Stimulated activated CD8-positive, alpha-beta memory T cell treated with anti-CD3 and anti-CD28 coated beads, Interleukin-4, amount 100 ng/mL, for 4 hours (primary cell): ENCODE measurements around the gene TEX54.
A peak's percentile ranks its signal among the peaks of the same experiment; 100 is the strongest.
"Not testable (repeated sequence)": the region's sequence is repeated elsewhere in the genome, so short reads cannot be mapped to it uniquely, and the experiment has no call there.

Experiments
- DNase-seq, 2 donors: peaks; one replicate each; pipeline ENCODE4 v3.0.0-alpha.2; 2020; ENCODE audit warnings: low read depth in 2 of 2, low spot score in 1 of 2

TEX54 gene

DNA sequence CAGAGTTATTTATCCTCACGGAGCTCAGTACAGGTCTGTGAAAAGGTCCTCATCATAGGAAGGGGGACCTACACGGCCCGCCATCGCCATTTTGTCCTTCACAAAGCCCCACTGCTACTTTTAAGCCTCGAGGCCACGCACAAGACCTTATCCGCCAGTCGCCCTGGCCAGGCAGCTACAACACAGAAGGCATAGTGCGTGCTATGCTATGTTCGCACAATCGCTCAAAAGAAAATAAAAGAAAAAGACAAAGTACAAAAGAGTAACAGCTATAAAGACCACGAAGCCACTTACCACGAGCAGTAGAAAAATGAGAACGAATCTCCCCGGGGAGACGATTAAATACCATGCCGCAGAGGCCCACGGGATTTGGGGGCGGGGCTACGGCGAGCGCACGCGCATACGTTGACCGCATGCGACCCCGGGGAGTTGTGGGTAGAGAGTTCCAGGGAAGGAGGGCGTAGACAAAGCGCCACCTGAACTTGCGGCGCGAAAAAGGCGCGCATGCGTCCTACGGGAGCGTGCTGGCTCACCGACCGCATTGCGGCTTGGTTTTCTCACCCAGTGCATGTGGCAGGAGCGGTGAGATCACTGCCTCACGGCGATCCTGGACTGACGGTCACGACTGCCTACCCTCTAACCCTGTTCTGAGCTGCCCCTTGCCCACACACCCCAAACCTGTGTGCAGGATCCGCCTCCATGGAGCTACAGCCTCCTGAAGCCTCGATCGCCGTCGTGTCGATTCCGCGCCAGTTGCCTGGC is 23.1 kb upstream of the TEX54 start:
- DNase-seq: peak; percentile 95 to 97

DNA sequence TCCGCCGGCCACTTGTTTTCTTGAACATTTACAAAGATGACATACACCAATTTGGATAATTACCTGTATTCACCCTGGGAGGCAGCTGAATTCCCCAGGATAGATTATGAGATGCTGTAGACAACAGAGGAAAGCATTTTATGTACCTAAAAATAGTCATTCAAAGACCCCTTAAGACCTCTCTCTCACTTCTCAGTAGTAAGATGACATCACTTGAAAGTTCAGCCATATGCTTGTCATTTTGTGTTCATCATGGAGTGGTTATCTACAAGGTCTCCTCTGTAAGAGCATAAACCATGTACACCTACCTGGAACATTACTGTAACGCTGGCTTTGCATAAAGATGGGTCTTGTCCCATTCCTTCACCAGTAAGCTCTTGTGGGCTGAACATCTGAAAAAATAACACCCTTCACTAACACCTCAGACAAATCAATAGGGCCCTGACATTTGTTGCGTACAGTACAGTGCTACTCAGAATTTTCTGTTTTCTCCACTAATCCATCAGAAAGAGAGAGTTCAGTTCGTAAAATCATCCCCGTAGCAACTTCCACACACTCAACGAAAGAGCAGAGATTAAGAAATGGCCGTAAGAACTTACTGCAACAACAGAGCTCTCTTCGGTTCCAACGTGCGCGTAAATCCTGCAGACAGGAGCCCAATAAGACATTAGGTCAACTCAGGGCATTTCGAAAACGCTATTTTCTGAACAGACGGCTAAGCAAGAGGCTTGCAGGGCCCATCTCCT is 22.4 kb upstream of the TEX54 start:
- no peak for DNase-seq

DNA sequence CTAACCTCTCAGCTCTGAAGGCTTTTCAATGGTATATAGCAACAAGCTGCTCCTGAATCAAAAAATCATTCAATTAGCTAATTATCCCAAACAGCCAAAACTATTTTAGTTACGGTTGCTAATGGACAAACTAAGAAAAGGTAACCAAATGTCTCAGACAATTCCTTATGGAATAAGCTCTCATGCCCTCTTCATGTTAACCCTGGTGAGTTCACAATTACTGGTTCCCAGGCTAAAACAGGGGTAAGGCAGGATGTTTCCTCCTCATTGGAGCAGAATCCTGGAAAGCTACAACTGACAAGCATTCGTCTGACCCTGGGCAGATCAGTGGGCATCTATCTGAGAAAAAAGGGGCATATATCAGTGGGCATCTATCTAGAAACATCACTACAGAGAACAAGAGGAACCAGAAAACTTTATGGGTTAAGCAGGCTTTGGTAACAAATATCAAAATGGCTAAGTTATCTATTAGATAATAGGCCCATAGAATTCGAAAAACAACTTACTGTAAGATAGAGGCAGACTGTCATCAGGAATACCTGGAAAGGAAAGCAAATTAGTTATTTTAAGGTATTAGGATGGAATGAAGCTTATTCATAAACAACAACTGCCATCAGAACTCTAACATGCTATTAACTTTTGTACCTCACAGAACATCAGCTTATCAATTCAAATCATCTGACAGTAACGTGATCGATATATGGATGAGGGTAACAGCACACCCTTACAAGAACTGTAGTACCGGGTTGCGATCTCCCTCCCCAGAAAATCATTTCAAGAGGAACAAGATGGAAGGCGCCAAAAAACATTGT is 21.6 kb upstream of the TEX54 start:
- DNase-seq: no peak

DNA sequence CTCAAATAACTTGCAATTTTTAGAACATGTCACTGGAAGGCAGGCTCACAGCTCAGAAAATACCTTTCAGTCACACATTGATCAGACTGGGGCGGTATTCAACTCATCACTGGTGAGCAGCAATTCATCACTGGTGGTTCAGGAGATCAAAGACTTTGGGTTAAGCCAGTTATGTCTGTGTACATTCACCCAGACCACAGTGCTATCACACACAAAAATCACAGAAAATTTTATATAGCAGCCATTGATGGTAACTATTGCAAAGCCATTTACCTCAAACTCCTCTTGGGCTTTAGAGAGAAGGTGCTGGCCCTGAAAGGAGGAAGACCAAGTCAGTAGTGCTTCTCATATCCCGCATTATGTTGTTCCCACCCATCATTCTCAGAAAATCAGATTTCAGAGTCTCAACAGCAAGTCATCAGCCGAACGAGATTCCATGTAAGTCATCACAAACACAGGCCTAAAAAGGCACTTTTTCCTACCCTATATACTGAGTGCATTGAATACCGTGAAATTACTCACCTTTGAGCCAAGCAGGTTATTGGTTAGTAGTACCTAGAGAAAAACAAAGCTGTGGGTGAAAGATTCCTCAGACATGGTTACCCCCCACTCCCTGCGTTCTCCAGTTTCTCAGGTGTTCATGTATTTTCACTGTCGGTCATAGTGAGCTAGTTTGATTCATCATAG is 20.8 kb upstream of the TEX54 start:
- DNase-seq: no peak

DNA sequence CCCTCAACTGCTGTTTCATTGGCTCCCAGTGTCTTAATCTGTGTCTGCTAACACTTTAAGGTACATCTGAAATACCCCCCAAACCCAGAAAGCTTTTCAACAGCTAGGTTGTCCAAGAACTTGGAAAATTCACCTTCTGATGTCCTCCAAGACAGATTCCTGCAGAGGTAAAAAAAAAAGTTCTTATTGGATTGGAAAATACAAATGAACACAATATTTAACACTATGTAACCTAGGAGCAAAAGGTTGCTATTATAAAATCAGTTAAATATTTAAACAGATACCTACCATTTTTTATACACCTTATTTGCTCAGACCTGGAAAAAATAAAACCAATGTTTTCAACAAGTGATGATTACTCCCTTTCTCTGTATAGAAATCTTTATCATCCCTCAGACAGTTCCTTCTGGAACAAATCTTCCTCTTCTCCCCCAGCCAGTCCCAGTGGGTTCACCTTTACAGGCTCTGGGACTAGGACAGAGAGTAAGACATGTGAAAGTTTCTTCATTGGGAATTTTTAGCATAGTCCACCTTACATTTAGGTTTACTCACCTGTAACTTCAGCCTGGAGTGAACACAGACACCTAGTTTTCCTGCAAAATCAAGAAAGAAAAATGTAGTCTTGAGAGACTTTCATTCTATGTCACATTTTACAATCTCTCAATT is 20.0 kb upstream of the TEX54 start:
- no peak for DNase-seq

DNA sequence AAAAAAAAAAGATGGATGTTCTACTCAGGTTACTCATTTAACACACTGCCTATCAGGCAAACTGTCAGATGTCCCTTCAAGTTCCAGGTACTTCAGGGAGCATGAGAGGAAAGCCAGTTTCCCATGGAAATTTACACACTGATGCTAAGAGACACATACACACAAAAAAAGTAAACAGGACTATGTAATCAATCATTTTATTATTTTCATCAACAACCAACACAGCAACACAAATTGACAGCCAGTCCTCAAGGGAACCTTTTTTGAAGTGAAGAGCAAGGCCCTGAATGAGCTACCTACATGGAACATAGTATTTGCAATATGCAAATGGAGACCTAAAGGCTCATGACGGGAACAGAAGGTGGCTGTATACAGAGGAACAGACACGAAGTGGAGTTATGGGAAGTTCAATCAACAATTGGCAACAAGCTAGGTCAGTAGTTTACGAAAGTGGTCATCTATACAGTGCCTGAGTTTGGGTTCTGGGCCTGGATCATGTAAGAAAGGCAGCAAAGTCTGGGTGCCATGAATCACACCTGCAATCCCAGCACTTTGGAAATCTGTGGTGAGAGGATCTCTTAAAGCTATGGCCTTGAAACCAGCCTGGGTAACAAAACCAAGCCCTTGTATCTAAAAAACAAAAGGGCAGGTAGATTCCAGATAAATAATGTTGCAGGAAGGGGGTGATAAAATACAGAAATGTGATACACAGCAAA is 19.3 kb upstream of the TEX54 start:
- no peak for DNase-seq

DNA sequence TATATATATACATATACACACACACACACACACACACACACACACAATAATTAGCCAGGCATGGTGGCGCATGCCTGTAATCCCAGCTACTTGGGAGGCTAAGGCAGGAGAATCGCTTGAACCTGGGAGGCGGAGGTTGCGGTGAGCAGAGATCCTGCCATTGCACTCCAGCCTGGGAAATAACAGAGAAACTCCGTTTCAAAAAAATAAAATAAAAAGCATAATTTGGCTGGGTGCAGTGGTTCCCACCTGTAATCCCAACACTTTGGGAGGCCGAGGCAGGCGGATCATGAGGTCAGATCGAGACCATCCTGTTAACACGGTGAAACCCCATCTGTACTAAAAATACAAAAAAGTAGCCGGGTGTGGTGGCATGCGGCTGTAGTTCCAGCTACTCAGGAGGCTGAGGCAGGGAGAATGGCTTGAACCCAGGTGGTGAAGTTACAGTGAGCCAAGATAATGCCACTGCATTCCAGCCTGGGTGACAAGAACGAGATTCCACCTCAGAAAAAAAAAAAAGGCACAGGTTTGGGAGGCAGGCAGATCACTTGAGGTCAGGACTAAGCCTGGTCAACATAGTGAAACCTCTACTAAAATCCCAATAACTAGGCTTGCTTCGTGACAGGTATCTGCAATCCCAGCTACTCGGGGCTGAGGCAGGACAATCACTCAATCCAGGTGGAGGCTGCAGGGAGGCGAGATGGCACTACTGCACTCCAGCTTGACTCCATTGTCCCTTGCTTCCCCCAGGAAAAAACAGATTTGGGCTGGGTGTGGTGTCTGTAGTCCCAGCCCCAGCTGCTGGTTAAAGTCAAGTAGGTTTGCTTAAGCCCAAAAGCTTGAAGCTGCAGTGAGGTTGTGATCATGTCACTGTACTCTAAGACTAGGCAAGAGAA is 18.5 kb upstream of the TEX54 start:
- DNase-seq: no peak

DNA sequence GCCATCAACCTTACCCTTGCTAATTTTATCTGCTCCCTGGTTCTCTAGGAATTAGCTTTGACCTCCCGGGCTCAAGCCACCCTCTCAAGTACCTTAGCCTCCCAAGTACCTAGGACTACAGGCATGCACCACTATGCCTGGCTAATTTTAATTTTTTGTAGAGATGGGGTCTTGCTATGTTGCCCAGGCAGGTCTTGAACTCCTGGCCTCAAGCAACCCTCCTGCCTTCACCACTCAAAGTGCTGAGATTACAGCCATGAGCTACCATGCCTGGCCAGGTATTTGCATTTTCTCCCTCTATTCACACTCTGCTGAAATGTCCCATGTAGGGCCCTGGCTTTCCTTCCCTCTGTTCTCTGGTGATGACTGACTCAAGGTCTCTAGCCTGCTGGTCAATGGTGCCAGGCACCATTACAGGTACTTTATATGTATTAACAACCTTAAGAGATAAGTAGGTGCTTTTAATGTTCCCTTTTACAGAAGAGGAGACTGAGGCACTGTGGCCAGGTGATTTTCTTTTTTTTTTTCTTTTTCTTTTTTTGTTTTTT is 15.2 kb upstream of the TEX54 start:
- no peak for DNase-seq

DNA sequence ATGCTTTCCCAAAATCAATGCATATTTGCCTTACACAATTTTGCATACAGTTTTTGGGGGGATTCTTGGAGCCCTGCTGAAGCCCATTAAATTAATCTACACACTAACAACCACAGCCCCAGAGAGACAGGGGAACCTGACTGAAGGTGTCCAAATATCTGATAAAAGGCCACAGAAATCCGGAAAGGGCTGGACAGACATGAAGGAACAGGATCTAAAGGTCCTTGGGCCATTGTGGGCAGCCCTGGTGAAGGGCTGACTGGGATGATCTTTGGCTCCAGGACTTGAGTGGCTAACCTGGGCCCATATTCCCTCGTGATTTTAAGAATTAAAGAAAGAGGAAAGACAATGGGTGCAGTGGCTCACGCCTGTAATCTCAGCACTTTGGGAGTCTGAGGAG is 13.5 kb upstream of the TEX54 start:
- DNase-seq: no peak

DNA sequence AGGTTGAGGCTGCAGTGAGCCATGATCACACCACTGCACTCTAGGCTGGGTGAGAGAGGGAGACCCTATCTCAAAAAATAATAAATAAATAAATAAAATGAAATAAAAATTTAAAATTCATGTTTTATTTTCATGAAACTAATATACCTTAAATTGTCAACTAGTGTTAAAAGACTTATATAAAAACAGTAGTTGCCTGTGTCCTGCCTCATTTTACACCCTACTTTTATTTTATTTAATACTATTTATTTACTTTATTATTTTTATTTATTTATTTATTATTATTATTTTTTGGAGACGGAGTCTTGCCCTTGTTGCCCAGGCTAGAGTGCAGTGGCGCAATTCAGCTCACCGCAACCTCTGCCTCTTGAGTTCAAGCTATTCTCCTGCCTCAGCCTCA is 11.5 kb upstream of the TEX54 start:
- DNase-seq: no peak

DNA sequence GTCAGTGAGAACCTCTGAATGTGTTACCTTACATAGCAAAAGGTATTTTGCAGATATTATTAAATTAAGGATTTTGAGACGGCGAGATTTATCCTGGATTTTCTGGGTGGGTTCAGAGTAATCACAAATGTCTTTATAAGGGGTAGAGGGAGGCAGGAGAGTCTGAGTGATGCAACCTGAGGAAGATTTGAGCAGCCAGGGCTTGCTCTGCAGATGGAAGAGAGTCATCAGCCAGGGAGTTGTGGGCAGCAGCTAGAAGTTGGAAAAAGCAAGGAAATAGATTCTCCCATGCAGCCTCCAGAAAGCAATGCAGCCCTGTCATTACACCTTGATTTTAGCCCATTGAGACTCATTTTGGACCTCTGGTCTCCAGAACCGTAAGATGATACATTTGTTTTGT is 10.8 kb upstream of the TEX54 start:
- DNase-seq: no peak

DNA sequence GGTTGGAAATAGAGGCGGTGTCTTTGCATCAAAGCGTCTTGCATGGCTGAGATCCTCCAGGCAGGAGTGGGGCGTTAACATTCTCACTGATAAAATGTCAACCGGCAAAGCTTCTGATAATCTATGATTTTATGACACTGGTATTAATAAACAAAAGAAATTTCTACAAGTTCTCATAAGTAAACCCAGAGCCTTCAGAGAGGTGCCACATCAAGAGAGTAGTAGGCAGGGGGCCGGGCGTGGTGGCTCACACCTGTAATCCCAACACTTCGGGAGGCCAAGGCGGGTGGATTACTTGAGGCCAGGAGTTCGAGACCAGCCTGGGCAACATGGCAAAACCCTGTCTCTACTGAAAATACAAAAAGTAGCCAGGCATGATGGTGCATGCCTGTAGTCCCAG is 10.2 kb upstream of the TEX54 start:
- DNase-seq: not testable (repeated sequence)

DNA sequence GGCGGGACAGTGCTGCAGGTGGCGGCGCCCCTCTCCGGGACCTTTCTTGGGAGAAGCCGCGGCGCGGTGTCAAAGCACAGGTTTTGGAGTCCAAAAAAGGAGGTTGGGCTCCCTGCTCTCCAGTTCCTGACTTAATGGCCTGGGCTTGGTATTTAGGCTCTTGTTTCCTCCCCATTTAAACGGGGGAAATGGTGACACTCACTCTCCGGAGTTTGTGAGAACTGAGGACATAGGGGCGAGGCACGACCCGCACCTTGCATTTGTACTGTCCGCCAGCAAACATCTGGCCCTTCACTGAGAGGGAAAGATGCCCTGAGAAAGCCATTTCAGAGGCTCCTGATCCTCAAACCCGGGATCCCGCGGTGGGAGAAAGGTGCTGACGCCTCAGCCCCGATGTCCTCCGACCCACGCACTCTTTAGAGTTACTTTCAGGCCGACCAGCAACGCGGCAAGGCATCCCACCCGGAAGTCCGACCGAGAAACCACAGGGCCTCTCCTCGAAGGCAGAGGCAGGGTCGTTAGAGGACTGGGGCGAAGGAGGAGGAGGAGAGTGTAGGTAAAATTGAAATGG is 9.6 kb upstream of the TEX54 start:
- DNase-seq: no peak

DNA sequence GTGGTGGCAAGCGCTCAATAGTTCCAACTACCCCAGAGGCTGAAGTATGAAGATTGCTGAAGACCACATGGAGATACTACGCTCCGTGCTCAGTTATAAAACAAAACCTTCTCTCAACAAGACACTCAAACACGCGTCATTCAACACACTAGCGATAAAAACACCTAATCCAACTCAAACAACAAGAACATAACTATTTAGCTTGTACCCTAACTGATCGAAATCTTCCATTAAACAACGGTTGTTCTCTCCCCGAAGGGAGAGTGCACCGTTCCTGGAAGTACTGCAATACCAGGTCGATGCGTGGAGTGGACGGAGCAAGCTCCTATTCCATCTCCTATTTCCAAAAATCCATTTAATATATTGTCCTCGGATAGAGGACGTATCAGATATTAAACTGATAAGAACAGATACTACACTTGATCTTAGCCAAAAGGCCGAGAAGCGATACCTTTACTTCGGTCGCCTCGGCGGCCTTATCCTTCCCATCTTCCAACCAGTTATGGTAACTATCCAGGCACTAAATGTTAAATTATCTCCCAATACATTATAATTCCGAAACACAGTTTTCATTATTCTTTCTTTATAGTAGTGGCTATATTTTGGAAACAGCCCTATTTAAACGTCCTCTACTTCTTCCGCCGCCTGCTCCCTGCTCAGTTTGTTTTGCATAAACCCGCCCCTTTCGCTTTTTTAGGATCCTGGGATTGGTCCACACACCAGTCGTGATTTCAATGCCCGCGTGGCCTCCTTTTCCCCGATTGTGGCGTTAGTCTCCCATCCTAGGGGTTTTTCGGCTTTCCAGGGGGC is 8.9 kb upstream of the TEX54 start:
- DNase-seq: peak; percentile 62 to 65

DNA sequence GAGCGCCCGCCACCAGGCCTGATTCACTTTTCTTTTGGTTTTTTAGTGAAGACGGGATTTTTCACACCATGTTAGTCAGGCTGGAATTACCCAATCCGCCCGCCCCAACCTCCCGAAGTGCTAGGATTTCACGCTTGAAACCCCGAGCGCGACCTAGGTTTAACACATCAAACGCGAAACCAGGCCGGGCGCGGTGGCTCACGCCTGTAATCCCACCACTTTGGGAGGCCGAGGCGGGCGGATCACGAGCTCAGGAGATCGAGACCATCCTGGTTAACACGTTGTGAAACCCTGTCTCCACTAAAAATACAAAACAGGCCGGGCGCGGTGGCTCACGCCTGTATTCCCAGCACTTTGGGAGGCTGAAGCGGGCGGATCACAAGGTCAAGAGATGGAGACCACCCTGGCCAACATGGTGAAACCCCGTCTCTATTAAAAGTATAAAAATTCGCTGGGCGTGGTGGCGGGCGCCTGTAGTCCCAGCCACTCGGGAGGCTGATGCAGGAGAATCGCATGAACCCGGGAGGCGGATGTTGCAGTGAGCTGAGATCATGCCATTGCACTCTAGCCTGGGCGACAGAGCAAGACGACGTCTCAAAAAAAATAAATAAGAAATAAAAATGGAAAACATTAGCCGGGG is 8.2 kb upstream of the TEX54 start:
- peak; percentile 57 to 64 for DNase-seq

DNA sequence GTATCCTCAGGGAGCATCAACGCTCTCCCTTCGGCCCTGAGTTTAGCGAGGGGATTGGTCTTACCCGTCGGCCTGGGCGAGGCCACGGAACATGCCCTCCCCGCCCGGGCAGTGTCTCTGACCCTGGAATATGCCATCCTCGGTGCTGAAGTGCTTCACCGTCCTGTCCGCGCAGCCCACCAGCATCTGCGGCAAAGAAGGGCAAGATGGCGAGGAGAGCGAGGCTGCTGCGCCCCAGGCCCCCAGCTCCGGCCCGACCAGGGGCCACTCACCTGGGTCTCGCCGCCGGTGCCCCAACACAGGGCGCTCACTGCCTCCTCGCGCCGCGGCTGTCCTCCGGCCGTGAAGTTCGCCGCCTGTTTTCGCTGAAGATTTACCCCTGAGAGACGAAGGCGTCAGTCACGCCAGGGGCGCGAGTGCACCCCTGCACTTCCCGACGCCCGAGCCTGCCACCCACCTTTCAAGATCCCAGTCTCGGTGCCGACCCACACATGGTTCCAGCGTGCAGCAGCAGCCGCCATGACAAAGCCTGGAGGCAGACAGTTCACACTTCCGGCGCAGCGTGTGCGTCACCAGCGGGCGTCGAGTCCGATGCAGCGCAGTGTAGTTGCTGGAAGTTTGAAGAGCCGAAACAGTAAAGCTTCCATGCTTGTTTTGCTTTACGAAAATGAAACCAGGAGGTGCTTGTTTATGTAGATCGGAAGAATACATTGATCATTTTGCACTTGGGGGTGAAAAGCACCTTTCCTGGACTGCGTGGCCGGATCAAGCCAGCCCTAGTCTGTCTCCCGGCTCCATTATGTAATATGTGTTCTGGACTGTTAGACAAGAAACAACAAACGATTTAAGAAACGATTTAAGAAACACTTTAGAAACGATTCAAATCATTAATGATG is 6.7 kb upstream of the TEX54 start, which contains the start of gene WDR74:
Gene WDR74, minus strand, starts transcription at position 541 of the 896 bp plus-strand sequence. Its CDS starts 20 bp downstream, at position 521.
- DNase-seq: peak; percentile 79 to 88
